ENCODE results near the gene BMPR1B.

DNA sequence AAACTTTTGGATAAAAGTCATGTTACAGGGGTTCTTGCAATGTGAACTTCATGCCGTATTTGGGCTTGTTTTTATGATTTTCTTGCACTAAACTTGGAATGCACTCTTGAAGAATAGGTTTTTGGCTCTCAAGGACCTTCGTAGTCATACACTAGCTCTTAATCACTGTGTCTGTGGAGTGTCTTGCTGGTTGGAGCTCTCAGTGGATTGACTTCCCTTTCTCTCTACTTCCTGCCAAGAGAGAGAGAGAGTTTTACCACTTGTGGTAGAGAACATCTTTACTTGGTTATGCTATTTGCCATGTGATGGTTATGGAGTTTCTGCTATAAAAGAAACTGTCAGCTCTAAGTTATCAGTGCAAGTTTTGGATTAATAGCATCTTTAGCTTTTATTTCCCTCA, 112.4 kb downstream of the BMPR1B start:
- TF ChIP-seq, protein P1, sequence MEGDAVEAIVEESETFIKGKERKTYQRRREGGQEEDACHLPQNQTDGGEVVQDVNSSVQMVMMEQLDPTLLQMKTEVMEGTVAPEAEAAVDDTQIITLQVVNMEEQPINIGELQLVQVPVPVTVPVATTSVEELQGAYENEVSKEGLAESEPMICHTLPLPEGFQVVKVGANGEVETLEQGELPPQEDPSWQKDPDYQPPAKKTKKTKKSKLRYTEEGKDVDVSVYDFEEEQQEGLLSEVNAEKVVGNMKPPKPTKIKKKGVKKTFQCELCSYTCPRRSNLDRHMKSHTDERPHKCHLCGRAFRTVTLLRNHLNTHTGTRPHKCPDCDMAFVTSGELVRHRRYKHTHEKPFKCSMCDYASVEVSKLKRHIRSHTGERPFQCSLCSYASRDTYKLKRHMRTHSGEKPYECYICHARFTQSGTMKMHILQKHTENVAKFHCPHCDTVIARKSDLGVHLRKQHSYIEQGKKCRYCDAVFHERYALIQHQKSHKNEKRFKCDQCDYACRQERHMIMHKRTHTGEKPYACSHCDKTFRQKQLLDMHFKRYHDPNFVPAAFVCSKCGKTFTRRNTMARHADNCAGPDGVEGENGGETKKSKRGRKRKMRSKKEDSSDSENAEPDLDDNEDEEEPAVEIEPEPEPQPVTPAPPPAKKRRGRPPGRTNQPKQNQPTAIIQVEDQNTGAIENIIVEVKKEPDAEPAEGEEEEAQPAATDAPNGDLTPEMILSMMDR (IDR thresholded peaks at IDR 0.05): no peak
- TF ChIP-seq, protein P2, sequence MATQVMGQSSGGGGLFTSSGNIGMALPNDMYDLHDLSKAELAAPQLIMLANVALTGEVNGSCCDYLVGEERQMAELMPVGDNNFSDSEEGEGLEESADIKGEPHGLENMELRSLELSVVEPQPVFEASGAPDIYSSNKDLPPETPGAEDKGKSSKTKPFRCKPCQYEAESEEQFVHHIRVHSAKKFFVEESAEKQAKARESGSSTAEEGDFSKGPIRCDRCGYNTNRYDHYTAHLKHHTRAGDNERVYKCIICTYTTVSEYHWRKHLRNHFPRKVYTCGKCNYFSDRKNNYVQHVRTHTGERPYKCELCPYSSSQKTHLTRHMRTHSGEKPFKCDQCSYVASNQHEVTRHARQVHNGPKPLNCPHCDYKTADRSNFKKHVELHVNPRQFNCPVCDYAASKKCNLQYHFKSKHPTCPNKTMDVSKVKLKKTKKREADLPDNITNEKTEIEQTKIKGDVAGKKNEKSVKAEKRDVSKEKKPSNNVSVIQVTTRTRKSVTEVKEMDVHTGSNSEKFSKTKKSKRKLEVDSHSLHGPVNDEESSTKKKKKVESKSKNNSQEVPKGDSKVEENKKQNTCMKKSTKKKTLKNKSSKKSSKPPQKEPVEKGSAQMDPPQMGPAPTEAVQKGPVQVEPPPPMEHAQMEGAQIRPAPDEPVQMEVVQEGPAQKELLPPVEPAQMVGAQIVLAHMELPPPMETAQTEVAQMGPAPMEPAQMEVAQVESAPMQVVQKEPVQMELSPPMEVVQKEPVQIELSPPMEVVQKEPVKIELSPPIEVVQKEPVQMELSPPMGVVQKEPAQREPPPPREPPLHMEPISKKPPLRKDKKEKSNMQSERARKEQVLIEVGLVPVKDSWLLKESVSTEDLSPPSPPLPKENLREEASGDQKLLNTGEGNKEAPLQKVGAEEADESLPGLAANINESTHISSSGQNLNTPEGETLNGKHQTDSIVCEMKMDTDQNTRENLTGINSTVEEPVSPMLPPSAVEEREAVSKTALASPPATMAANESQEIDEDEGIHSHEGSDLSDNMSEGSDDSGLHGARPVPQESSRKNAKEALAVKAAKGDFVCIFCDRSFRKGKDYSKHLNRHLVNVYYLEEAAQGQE (IDR thresholded peaks at IDR 0.05): no peak
- TF ChIP-seq JUN (IDR thresholded peaks at IDR 0.05) (no peak), CBX8 (IDR thresholded peaks at IDR 0.05) (no peak)
